Activated CD8-positive, alpha-beta memory T cell treated with anti-CD3 and anti-CD28 coated beads for 36 hours (primary cell): Measurements from ENCODE around the gene HSP90AA1. TPM values are rescaled to one million over a fixed set of nuclear protein-coding genes. Genes with fewer than 3 reads are reported as not detected.
"Not testable (repeated sequence)": the region's sequence is repeated elsewhere in the genome, so short reads cannot be mapped to it uniquely, and the experiment has no call there.

Experiments
- CTCF ChIA-PET: fragments of 350-600 bp; sonication (Branson Sonifier 250); formaldehyde crosslinking; loops from one replicate; lab custom pipeline; 2021; ENCODE audit warnings: antibody characterized with exemption; lab: Charles Lee
- POLR2A ChIA-PET: fragments of 350-600 bp; sonication (Branson Sonifier 250); formaldehyde crosslinking; loops from one replicate; lab custom pipeline; 2021; ENCODE audit warnings: antibody characterized with exemption; lab: Charles Lee
- total RNA-seq, 2 experiments: library from RNA; stranded (reverse); gene quantifications; one replicate each; pipeline ENCODE4 v1.2.3, GENCODE V29; 2021

Gene HSP90AA1
- total RNA-seq, 2 experiments from 2014 or later: 1,374 to 1,416 TPM

DNA sequence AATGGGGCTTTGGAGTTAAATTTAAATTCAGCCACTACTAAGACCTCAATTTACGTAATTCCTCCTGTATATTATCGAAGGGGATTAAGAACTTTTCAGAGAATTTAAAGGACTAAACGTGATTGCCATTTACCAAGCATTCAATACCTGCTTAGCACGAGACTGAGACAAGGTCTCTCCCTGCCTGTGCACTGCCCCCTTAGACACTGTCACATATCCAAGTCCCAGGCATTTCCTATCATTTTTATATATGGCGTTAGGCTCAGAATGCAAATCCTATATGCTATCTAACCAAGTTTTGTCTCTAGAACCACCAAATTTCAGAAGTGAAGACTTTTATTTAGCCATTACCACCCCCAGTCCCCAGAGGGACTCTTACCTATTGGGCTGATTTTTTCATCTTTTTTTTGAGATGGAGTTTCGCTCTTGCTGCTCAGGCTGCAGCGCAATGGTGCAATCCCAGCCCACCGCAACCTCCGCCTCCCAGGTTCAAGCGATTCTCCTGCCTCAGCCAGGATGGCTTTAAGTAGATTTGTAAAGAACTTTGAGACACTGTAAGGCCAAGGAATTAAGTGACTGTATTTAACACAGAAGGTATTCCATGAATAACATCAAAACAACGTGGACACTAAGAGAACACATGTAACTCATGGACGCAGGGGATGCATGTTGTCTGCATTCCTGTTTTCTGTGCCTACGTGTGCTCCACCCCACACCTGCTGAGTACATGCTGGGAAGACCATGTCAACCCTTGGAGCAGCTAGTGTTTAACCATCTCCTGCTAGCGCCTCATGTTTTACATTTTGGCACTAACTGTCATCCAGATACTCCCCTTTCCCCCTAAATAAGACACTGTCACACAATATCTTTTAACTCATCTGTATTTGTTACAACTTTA, 6.4 kb downstream of the HSP90AA1 start:
- POLR2A ChIA-PET: no interaction called here
- CTCF ChIA-PET: no interaction called here

DNA sequence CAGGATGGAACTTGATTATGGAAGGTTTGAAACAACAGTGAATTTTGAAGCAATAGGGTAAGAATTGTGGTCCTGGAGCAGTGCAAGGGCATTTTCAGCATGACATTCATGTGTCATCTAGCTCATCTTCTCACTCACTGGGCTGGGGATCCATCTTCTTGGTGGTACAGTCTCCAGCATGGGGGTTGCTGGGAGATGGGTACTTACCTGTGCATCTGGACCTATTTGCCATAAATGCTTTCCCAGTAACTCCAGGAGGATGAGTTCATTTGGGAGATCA, 7.2 kb downstream of the HSP90AA1 start:
- CTCF ChIA-PET: no interaction called here
- POLR2A ChIA-PET: no interaction called here

DNA sequence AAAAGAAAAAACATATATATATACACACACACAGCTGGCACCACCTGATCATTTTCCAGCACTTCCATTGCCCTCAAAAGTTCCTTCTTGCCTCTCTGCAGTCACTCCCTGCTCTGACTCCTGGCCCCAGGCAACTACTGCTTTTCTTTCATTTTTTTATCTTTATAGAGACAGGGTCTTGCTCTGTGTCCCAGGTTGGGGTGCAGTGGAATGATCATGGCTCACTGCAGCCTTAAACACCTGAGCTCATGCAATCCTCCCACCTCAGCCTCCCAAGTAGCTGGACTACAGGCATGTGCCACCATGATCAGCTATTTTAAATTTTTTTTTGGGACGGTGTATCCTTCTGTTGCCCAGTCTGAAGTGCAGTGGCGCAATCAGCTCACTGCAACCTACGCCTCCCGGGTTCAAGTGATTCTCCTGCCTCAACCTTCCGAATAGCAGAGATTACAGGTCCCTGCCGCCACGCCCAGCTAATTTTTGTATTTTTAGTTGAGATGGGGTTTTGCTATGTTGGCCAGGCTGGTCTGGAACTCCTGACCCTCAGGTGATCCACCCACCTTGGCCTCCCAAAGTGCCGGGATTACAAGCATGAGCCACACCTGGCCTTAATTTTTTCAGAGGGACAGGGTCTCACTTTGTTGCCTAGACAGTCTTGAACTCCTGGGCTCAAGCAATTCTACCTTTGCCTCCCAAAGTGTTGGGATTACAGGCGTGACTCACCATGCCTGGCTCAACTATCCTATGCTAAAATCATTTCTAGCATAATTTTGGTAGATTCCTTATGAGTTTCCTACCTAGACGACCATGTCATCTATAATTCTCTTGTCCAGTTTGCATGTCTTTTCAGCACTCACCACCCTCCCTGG, 7.8 kb downstream of the HSP90AA1 start:
- ChIA-PET CTCF (interaction anchor here (1.5 kb wide), 1 partner anchor 235 kb away, joined by 4 read pairs; no protein-coding TSS in a partner anchor), POLR2A (interaction anchor here (0.5 to 0.7 kb wide), 3 partner anchors 66 to 348 kb away, joined by 3 to 4 read pairs (median 4); no protein-coding TSS in a partner anchor)

DNA sequence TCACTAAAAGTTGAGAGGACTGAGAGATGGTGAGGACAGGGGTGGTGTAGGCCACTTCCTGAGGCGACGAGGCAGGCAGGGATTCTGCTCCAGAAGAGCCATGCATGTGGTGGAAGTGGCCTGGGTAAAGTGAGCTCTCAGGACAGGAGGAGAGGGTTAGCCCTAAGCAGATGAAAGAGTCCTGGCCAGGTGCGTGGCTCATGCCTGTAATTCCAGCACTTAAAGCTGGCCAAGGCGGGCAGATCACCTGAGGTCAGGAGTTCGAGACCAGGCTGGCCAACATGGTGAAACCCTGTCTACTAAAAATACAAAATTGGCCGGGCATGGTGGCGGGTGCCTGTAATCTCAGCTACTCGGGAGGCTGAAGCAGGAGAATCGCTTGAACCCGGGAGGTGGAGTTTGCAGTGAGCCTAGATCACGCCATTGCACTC, 8.5 kb downstream of the HSP90AA1 start:
- ChIA-PET POLR2A (interaction anchor here (0.6 to 0.7 kb wide), 2 partner anchors 107 to 347 kb away, joined by 4 read pairs; no protein-coding TSS in a partner anchor), CTCF (interaction anchor here (1.5 kb wide), 1 partner anchor 236 kb away, joined by 4 read pairs; no protein-coding TSS in a partner anchor)

DNA sequence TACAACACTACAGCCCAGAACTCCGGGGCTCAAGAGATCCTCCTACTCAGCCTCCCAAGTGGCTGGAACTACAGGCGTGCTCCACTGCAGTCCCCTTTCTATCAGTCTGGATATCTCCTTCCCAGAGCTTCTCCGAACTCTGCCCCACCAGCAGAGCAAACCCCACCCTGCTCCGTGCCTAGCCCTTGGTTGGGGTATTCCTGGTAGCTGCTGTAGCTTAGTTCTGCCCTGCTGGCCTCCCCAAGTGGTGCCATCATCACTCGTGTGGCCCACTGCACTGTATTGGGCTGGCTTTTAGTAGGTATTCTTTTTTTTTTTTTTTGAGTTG, 9.5 kb downstream of the HSP90AA1 start:
- POLR2A ChIA-PET: interaction anchor here (0.7 to 0.8 kb wide), 2 partner anchors 12 to 121 kb away, joined by 3 to 4 read pairs; no protein-coding TSS in a partner anchor
- CTCF ChIA-PET: no interaction called here

DNA sequence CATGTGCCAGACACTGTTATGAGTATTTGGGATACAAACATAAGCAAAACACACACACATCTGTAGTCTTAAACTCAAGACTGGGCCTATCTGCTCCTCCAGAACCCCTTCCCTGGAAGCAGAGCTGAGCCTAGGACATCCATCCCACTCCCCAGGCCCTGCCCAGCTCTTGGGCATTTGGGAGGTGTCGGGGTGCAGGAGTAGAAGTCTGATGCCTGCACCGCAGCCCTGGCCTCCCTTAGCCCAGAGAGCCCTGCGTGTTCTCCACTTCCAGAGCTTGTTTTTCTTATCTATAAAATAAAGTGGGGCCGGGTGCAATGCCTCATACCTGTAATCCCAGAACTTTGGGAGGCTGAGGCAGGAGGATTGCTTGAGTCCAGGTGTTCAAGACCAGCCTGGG, 11.7 kb downstream of the HSP90AA1 start:
- ChIA-PET CTCF (interaction anchor here (1.5 kb wide), 1 partner anchor 21 kb away, joined by 3 read pairs; no protein-coding TSS in a partner anchor), POLR2A (interaction anchor here (1.6 kb wide), 1 partner anchor 13 kb away, joined by 6 read pairs; no protein-coding TSS in a partner anchor)

DNA sequence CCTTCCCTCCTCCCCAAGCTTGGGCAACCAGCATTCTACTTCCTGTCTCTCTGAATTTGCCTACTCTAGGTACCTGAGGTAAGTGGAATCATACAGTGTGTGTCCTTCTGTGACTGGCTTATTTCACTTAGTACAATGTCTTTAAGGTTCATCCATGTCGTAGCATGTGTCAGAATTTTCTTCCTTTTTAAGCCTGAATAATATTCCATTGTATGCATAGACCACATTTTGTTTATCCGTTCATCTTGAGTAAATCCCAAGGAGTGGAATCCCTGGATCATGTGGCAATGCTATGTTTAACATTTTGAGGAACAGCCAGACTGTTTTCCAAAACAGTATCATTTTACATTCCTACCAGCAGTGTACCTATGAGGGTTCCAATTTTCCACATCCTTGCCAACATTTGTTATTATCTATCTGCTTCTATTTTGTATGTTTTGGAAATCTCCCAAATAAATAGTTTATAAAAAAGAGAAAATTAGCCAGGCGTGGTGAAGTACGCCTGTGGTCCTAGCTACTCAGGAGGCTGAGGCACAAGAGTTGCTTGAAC, 12.4 kb downstream of the HSP90AA1 start:
- POLR2A ChIA-PET: no interaction called here
- CTCF ChIA-PET: interaction anchor here (0.8 kb wide), 1 partner anchor 367 kb away, joined by 3 read pairs; no protein-coding TSS in a partner anchor

DNA sequence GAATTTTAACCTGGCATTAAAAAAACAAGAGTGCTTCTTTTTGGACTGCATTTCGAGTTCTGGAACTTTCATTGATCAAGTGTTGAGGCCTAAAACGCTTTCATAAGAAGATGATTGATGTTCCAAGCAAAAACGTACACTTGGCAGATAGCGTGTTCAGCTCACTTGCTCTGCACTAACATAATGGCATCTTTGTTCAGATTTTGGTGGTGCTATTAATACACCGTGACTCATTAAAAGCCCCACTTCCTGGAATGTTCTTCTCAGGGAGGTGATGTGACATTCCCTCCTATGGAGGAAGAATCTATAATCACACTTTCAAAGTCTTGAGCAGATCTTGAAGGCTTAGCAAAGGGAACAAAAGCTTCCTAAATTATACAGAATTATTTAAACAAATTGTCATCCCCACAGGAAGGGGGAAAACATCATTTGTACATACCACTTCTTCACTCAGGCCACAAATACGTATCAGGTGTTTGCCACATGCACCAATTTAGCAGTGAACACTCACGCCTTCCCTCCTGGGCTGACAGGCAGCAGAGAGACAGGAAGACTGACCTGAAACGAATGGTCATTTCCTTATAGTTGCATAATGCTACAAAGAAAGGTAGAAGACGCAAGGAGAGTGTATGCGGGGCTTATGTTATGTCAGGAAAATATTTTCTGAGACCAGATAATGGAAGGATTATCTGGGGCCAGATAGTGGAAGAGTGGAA, 15.4 kb downstream of the HSP90AA1 start:
- CTCF ChIA-PET: interaction anchor here (1.8 kb wide), 1 partner anchor 25 kb away, joined by 3 read pairs; no protein-coding TSS in a partner anchor
- POLR2A ChIA-PET: no interaction called here

DNA sequence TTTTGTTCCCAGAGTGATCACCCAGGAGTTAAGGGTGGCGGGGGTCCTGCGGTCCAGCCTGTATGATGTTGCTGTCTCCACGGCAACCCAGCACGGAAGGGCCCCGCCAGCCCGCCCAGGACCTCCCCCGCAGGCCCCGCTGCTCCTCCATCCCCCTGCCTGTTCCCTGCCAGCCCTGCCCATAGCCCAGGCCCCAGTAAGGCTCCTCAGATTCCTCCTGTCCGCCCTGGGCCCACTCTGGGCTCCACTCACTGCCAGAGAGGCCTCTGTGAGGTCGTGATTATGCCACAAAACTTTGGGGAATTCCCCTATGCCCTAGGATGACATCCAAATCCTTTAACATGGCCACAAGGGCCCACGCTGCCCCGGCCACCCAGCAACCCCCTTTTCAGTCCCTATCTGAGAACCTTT, 20.8 kb downstream of the HSP90AA1 start:
- CTCF ChIA-PET: no interaction called here
- POLR2A ChIA-PET: no interaction called here

DNA sequence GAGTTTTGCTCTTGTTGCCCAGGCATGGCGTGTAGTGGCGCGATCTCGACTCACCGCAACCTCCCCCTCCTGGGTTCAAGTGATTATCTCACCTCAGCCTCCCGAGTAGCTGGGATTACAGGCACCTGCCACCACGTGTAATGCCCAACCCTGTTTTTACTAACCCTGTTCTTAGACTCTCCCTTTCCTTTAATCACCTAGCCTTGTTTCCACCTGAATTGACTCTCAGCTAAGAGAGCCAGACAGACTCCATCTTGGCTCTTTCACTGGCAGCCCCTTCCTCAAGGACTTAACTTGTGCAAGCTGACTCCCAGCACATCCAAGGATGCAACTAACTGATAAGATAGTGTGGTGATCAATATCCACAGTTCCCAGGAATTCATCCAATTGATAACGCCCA, 22.3 kb downstream of the HSP90AA1 start:
- POLR2A ChIA-PET: not testable (repeated sequence)
- CTCF ChIA-PET: interaction anchor here (1.6 to 2.5 kb wide), 2 partner anchors 32 to 250 kb away, joined by 4 to 7 read pairs; no protein-coding TSS in a partner anchor

DNA sequence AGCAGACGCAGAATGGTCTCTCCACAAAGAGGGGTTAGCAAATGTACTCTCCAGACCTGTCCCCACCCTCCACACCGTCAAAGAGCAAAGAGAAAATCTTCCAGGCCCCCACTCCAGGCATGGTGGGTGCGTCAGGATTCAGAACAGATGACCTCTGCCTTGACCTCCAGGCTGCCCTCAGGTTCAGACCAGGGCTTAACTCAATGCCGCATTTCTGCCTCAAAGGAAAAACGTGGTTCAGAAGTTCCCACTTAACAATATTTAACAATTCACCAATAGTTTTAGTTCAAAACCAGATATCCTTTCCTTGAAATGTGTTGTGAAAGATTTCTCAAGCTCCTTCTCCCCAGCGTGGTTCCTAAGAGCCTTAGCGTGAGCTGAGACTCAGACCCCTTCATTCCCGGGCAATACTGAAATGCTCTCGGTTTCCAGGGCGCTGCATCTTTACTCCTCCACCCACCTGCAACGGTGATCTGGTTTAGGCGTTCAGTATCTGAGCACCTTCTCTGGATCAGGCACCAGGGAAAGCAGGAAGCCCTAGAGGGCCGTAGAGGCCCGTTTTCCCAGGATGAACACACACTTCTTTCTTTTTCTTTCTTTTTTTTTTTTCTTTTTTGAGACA, 22.9 kb downstream of the HSP90AA1 start:
- CTCF ChIA-PET: interaction anchor here (1.6 to 2.5 kb wide), 2 partner anchors 32 to 250 kb away, joined by 4 to 7 read pairs; no protein-coding TSS in a partner anchor
- POLR2A ChIA-PET: no interaction called here

DNA sequence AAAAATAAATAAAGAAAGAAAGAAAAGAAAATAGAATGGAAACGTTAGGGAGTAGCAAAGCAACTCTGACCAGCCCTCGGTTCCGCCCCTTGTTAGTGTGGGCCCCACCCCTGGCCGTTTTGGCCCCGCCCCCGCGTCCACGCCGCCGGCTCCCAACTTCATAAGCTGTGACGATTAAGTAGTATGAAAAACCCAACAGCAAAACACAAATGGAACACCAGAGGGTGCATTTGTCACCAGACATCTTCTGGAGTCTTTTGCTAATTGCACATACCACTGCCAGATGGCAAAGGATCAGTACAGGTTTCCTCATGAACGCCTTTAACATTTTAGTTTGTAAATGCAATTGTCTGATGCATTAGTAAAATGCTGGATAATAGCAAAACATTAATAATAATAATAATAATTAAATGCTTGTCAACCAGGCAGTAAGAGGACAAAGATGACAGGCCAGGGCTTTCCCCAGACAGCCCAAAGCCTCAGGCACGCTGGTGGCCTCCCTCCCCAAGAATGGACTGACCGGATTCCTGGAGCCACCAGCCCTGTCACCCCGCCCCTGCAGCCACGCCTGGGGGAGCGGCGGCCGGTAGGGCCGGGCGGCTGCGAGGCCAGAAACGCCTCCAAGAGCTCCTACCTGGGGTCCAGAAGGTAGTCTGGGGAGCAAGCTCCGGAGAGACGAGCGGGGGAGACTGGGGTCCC, 23.6 kb downstream of the HSP90AA1 start:
- ChIA-PET POLR2A (no interaction called here), CTCF (interaction anchor here (0.9 to 2.5 kb wide), 5 partner anchors 20 to 254 kb away, joined by 3 to 7 read pairs (median 3); no protein-coding TSS in a partner anchor)

DNA sequence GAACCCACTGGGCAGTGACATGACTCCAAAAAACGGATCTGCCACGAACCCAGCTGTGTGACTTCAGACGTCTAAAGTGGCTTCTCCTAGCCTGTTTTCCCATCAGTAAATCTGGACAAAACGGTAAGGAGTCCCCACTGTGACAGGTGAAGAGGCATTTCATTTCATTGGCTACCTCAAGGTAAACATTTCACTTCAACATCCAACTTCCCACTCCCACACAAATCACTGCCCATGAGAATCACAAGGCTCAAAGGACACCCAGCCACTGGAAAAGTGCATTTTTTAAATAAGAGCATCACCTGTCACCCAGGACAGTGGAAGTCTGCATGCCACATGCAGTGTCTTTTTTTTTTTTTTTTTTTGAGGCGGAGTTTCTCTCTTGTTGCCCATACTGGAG, 27.9 kb downstream of the HSP90AA1 start:
- CTCF ChIA-PET: no interaction called here
- POLR2A ChIA-PET: interaction anchor here (0.6 kb wide), 1 partner anchor 250 kb away, joined by 3 read pairs; no protein-coding TSS in a partner anchor

DNA sequence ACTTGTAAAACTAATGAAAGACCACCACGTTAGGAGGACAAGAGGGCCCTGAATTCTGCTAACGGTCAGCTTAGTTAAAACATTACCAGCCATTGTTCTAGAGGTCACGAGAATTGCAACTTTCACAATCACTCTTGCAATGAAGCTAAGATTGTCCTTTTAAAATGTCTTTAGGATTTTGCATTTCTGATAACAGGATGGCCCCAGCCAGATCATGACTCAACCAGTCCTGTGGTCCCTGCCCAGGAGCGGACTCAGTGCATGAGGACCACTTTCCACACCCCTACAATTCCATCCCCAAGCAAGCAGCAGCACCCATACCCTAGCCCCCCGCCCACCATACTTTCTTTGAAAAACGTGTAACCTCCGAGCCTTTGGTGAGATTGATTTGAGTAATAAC, 28.7 kb downstream of the HSP90AA1 start:
- CTCF ChIA-PET: interaction anchor here (1.0 kb wide), 1 partner anchor 38 kb away, joined by 3 read pairs; no protein-coding TSS in a partner anchor
- POLR2A ChIA-PET: no interaction called here

DNA sequence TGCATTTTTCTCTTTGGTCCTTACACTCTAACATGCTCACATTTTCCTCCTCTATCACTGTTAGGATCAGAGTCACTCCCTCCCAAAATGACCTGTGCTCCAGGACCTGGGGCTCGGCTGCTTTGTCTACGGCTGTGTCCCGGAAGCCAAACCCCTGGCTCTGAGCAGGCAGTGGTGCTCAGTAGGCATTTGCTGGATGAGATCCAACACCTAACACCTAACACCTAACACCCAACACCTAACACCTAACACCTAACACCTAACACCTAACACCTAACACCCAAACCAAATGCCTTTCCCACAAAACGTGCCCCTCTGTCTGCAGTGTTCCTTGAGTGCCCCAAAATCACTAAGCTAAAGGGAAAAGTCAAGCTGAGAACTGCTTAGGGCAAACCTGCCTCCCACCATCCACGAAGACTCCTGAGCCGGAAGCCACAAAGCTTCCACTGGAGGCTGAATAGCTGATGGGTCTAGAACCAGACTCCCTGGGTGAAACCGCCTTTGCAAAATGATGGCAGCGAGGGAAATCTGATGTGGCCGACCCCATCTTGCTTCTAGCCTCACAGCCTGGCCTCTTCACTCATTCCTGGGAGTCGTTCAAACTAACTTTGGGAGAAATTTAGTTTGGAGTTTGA, 29.2 kb downstream of the HSP90AA1 start:
- POLR2A ChIA-PET: no interaction called here

DNA sequence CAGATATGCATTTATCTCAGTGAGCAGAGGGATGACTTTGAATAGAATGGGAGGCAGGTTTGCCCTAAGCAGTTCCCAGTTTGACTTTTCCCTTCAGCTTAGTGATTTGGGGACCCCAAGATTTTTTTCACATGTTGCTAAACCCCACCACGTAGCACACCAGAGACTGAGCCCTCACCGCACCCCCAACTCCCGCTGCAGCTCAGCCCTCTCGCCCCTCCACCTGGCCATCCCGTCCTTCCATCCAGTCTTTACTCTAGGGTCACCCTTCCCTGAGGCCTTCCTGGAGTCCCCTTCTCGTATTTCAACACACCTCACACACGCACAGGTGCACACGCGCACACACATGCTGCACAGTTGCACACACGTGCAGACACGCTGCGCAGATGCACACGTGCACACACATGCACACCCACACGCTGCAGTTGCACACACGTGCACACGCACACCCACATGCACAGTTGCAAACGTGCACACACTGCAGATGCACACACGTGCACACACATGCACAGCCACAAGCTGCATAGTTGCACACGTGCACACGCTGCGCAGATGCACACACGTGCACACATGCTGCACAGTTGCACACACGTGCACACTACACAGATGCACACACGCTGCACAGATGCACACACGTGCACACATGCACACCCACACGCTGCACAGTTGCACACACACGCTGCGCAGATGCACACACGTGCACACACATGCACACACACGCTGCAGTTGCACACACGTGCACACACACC, 30.0 kb downstream of the HSP90AA1 start:
- POLR2A ChIA-PET: no interaction called here
- CTCF ChIA-PET: no interaction called here

More for the DNA sequence above, 29.2 kb downstream of the HSP90AA1 start:
- CTCF ChIA-PET: interaction anchor here (1.0 kb wide), 1 partner anchor 39 kb away, joined by 3 read pairs; no protein-coding TSS in a partner anchor
